ENCODE results near the gene GALNT13. TPM values are rescaled to one million over a fixed set of nuclear protein-coding genes. Genes with fewer than 3 reads are reported as not detected.

Gene GALNT13
- total and polyA plus RNA-seq, 10 of the 15 experiments (the other 5 are each of a cell fraction or from before 2014, with no cell fraction given), result 0.04 TPM; not detected in 9

DNA sequence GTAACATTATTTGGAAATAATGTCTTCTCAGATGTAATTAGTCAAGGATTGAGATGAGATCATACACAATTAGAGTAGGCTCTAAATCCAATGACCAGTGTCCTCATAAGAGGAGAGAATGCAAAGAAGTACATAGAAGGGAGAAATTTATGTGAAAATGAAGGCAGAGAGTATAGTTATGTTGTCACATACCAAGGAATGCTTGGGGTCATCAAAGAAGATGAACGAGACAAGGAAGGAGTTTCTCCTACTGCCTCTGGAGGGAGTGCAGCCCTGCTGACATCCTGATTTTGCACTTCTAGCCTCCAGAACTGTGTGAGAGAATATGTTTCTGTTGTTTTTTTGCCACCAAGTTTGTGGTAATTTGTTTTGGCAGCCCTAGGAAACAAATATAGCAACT, 100.1 kb downstream of the GALNT13 start:
- CTCF ChIA-PET, result no interaction called here
- in situ Hi-C loops (cut with MboI), result no loop called here
- POLR2A ChIA-PET, result no interaction called here

More for the DNA sequence above, 100.1 kb downstream of the GALNT13 start:
- ChIA-PET SMC1A (ENCODE audit: uncharacterized antibody, unreplicated experiment) (no interaction called here), RAD21 (ENCODE audit: unreplicated experiment) (no interaction called here)
- Histone ChIP-seq H3K4me2 (ENCODE audit: control insufficient read depth, insufficient read depth) (no peak overlapping the region), H3K9ac (ENCODE audit: control insufficient read depth, insufficient read depth, low read length) (no peak overlapping the region), H4K20me1 (ENCODE audit: control insufficient read depth, insufficient read depth) (no peaks in the 10 kb centered on the region), H3K27me3 (replicated peaks in 1 of 2; ENCODE audit: control insufficient read depth in 2 of 2, insufficient read depth in 2 of 2, low read length in 1 of 2) (no peaks in the 10 kb centered on the region), H3K36me3 (ENCODE audit: control insufficient read depth in 2 of 2, insufficient read depth in 2 of 2, low read length in 1 of 2) (no peaks in the 10 kb centered on the region), H3K4me3 (no peak overlapping the region), H2AFZ (ENCODE audit: control insufficient read depth, low read depth, low read length) (no peak overlapping the region), H3K79me2 (ENCODE audit: control insufficient read depth, insufficient read depth, low read length) (no peaks in the 10 kb centered on the region), H3K9me3 (replicated peaks; ENCODE audit: control insufficient read depth, insufficient read depth, low read length) (no peaks in the 10 kb centered on the region), H3K4me1 (ENCODE audit: control insufficient read depth, insufficient read depth, low read length) (no peaks in the 10 kb centered on the region), H3K27ac (ENCODE audit: control insufficient read depth, insufficient read depth) (no peak overlapping the region)
- ATAC-seq (no peak), FAIRE-seq (no peak), DNase-seq (ENCODE audit: low read depth, low spot score) (no peak)
- WGBS (ENCODE audit: insufficient coverage, insufficient replicate concordance, low lambda C conversion rate, missing lambda C conversion rate), result 0% methylated on average over 1 of the region's 1 CpG
- no TSS peak for BruUV-seq (replicated peaks)
- TF ChIP-seq STAT1 (conservative IDR thresholded peaks at IDR 0.05) (no peak), ATF7 (IDR thresholded peaks at IDR 0.05; ENCODE audit: low read depth) (no peak), NRF1 (conservative IDR thresholded peaks at IDR 0.05; ENCODE audit: low read depth, low read length) (no peak), RCOR1 (conservative IDR thresholded peaks at IDR 0.05; ENCODE audit: low read depth, low read length) (no peak), IRF4 (IDR thresholded peaks at IDR 0.05; ENCODE audit: low read depth, low read length) (no peak), ZNF217 (IDR thresholded peaks at IDR 0.05) (no peak), CHD1 (IDR thresholded peaks at IDR 0.05; ENCODE audit: low read depth, low read length) (no peak), NFXL1 (IDR thresholded peaks at IDR 0.05; ENCODE audit: borderline replicate concordance) (no peak), YY1 (IDR thresholded peaks at IDR 0.05; ENCODE audit: low read depth, low read length) (no peak)
- TF ChIP-seq, protein P1, sequence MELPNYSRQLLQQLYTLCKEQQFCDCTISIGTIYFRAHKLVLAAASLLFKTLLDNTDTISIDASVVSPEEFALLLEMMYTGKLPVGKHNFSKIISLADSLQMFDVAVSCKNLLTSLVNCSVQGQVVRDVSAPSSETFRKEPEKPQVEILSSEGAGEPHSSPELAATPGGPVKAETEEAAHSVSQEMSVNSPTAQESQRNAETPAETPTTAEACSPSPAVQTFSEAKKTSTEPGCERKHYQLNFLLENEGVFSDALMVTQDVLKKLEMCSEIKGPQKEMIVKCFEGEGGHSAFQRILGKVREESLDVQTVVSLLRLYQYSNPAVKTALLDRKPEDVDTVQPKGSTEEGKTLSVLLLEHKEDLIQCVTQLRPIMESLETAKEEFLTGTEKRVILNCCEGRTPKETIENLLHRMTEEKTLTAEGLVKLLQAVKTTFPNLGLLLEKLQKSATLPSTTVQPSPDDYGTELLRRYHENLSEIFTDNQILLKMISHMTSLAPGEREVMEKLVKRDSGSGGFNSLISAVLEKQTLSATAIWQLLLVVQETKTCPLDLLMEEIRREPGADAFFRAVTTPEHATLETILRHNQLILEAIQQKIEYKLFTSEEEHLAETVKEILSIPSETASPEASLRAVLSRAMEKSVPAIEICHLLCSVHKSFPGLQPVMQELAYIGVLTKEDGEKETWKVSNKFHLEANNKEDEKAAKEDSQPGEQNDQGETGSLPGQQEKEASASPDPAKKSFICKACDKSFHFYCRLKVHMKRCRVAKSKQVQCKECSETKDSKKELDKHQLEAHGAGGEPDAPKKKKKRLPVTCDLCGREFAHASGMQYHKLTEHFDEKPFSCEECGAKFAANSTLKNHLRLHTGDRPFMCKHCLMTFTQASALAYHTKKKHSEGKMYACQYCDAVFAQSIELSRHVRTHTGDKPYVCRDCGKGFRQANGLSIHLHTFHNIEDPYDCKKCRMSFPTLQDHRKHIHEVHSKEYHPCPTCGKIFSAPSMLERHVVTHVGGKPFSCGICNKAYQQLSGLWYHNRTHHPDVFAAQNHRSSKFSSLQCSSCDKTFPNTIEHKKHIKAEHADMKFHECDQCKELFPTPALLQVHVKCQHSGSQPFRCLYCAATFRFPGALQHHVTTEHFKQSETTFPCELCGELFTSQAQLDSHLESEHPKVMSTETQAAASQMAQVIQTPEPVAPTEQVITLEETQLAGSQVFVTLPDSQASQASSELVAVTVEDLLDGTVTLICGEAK (IDR thresholded peaks at IDR 0.05; ENCODE audit: borderline replicate concordance), result no peak
- TF ChIP-seq, protein P2, sequence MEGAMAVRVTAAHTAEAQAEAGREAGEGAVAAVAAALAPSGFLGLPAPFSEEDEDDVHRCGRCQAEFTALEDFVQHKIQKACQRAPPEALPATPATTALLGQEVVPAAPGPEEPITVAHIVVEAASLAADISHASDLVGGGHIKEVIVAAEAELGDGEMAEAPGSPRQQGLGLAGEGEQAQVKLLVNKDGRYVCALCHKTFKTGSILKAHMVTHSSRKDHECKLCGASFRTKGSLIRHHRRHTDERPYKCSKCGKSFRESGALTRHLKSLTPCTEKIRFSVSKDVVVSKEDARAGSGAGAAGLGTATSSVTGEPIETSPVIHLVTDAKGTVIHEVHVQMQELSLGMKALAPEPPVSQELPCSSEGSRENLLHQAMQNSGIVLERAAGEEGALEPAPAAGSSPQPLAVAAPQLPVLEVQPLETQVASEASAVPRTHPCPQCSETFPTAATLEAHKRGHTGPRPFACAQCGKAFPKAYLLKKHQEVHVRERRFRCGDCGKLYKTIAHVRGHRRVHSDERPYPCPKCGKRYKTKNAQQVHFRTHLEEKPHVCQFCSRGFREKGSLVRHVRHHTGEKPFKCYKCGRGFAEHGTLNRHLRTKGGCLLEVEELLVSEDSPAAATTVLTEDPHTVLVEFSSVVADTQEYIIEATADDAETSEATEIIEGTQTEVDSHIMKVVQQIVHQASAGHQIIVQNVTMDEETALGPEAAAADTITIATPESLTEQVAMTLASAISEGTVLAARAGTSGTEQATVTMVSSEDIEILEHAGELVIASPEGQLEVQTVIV (IDR thresholded peaks at IDR 0.05; ENCODE audit: borderline replicate concordance, partially characterized antibody), result no peak
- TF ChIP-seq, protein P3, sequence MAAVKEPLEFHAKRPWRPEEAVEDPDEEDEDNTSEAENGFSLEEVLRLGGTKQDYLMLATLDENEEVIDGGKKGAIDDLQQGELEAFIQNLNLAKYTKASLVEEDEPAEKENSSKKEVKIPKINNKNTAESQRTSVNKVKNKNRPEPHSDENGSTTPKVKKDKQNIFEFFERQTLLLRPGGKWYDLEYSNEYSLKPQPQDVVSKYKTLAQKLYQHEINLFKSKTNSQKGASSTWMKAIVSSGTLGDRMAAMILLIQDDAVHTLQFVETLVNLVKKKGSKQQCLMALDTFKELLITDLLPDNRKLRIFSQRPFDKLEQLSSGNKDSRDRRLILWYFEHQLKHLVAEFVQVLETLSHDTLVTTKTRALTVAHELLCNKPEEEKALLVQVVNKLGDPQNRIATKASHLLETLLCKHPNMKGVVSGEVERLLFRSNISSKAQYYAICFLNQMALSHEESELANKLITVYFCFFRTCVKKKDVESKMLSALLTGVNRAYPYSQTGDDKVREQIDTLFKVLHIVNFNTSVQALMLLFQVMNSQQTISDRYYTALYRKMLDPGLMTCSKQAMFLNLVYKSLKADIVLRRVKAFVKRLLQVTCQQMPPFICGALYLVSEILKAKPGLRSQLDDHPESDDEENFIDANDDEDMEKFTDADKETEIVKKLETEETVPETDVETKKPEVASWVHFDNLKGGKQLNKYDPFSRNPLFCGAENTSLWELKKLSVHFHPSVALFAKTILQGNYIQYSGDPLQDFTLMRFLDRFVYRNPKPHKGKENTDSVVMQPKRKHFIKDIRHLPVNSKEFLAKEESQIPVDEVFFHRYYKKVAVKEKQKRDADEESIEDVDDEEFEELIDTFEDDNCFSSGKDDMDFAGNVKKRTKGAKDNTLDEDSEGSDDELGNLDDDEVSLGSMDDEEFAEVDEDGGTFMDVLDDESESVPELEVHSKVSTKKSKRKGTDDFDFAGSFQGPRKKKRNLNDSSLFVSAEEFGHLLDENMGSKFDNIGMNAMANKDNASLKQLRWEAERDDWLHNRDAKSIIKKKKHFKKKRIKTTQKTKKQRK (IDR thresholded peaks at IDR 0.05; ENCODE audit: low read depth, low read length), result no peak
- intact Hi-C loops (cut with micrococcal nuclease; ENCODE audit: unreplicated experiment), result no loop called here

Data from GM12878 (cell line).